Muscle layer of colon (tissue), 2 donors: ENCODE data around the gene LRMDA.

Experiments
- H3K27ac ChIP-seq: one replicate; pipeline ENCODE4 v1.7.0; 2013; ENCODE audit warnings: low read depth, mild to moderate bottlenecking, low read length, moderate library complexity
- H3K27me3 ChIP-seq, 2 donors: one replicate each; pipeline ENCODE4 v1.7.0; 2013; ENCODE audit warnings: low read length in 2 of 2, mild to moderate bottlenecking in 2 of 2; ENCODE audit not compliant: insufficient read depth in 2 of 2, control insufficient read depth in 1 of 2
- H3K36me3 ChIP-seq: one replicate; pipeline ENCODE4 v1.7.0; 2013; ENCODE audit warnings: mild to moderate bottlenecking, low read length; ENCODE audit not compliant: insufficient read depth
- H3K4me1 ChIP-seq: one replicate; pipeline ENCODE4 v1.7.0; 2013; ENCODE audit warnings: mild to moderate bottlenecking, low read length; ENCODE audit not compliant: insufficient read depth
- H3K4me3 ChIP-seq, 2 donors: one replicate each; pipeline ENCODE4 v1.7.0; 2013; ENCODE audit warnings: low read length in 2 of 2, low read depth in 1 of 2, mild to moderate bottlenecking in 1 of 2, moderate library complexity in 1 of 2
- H3K9ac ChIP-seq: one replicate; pipeline ENCODE4 v1.7.0; 2013; ENCODE audit warnings: low read length
- H3K9me3 ChIP-seq: one replicate; pipeline ENCODE4 v1.7.0; 2013; ENCODE audit warnings: mild to moderate bottlenecking, low read length
- donor health status: abdominal sarcoma.
- donor health status: Adenocarcinoma of cecum.

LRMDA gene

GRCh38 chr10:76191336-76191735 is 759.9 kb downstream of the LRMDA start:
- no peak overlapping the region for H3K9ac ChIP-seq
- peaks cover 18% of the 10 kb centered on the region for H3K4me1 ChIP-seq
- H3K27me3 ChIP-seq, result no peaks in the 10 kb centered on the region
- H3K4me3 ChIP-seq, result no peak overlapping the region
- no peaks in the 10 kb centered on the region for H3K9me3 ChIP-seq
- H3K27ac ChIP-seq, result no peak overlapping the region
- no peaks in the 10 kb centered on the region for H3K36me3 ChIP-seq

GRCh38 chr10:76192151-76192550 is 760.7 kb downstream of the LRMDA start:
- no peak overlapping the region for H3K27ac ChIP-seq
- no peak overlapping the region for H3K4me3 ChIP-seq
- H3K36me3 ChIP-seq, result no peaks in the 10 kb centered on the region
- H3K9me3 ChIP-seq, result no peaks in the 10 kb centered on the region
- H3K9ac ChIP-seq, result no peak overlapping the region
- H3K4me1 ChIP-seq, result peaks cover 18% of the 10 kb centered on the region
- no peaks in the 10 kb centered on the region for H3K27me3 ChIP-seq

- no peaks in the 10 kb centered on the region for H3K9me3 ChIP-seq
- H3K9ac ChIP-seq, result no peak overlapping the region
- H3K36me3 ChIP-seq, result no peaks in the 10 kb centered on the region
- H3K4me1 ChIP-seq, result peaks cover 18% of the 10 kb centered on the region
- no peak overlapping the region for H3K27ac ChIP-seq
- no peaks in the 10 kb centered on the region for H3K27me3 ChIP-seq
- no peak overlapping the region for H3K4me3 ChIP-seq
Observed at GRCh38 chr10:76192694-76193320, 761.4 kb downstream of the LRMDA start.

- Histone ChIP-seq H3K9ac (no peak overlapping the region), H3K9me3 (no peaks in the 10 kb centered on the region), H3K36me3 (no peaks in the 10 kb centered on the region), H3K27me3 (no peaks in the 10 kb centered on the region), H3K4me1 (peaks cover 18% of the 10 kb centered on the region), H3K4me3 (no peak overlapping the region), H3K27ac (no peak overlapping the region)
Observed at GRCh38 chr10:76195654-76196390, 764.4 kb downstream of the LRMDA start.

- H3K9ac ChIP-seq, result no peak overlapping the region
- no peaks in the 10 kb centered on the region for H3K36me3 ChIP-seq
- H3K27ac ChIP-seq, result no peak overlapping the region
- H3K4me3 ChIP-seq, result no peak overlapping the region
- H3K4me1 ChIP-seq, result peaks cover 18% of the 10 kb centered on the region
- H3K27me3 ChIP-seq, result no peaks in the 10 kb centered on the region
- H3K9me3 ChIP-seq, result no peaks in the 10 kb centered on the region
Observed at GRCh38 chr10:76197293-76197692, 765.9 kb downstream of the LRMDA start.

- no peak overlapping the region for H3K9ac ChIP-seq
- H3K4me3 ChIP-seq, result no peak overlapping the region
- no peaks in the 10 kb centered on the region for H3K9me3 ChIP-seq
- peaks cover 9% of the 10 kb centered on the region for H3K4me1 ChIP-seq
- H3K36me3 ChIP-seq, result no peaks in the 10 kb centered on the region
- no peak overlapping the region for H3K27ac ChIP-seq
- no peaks in the 10 kb centered on the region for H3K27me3 ChIP-seq
Observed at GRCh38 chr10:76198287-76199035, 767.0 kb downstream of the LRMDA start.

- H3K27me3 ChIP-seq, result no peaks in the 10 kb centered on the region
- H3K27ac ChIP-seq, result no peak overlapping the region
- H3K36me3 ChIP-seq, result no peaks in the 10 kb centered on the region
Observed at GRCh38 chr10:76201962-76202361, 770.5 kb downstream of the LRMDA start.

GRCh38 chr10:76202777-76203176 is 771.4 kb downstream of the LRMDA start:
- no peaks in the 10 kb centered on the region for H3K36me3 ChIP-seq
- no peaks in the 10 kb centered on the region for H3K9me3 ChIP-seq
- no peak overlapping the region for H3K4me3 ChIP-seq
- no peaks in the 10 kb centered on the region for H3K4me1 ChIP-seq
- no peaks in the 10 kb centered on the region for H3K27me3 ChIP-seq
- no peak overlapping the region for H3K9ac ChIP-seq
- H3K27ac ChIP-seq, result no peak overlapping the region

More at GRCh38 chr10:76201962-76202361, 770.5 kb downstream of the LRMDA start:
- Histone ChIP-seq H3K9ac (no peak overlapping the region), H3K4me1 (no peaks in the 10 kb centered on the region), H3K9me3 (no peaks in the 10 kb centered on the region), H3K4me3 (no peak overlapping the region)

- Histone ChIP-seq H3K9ac (no peak overlapping the region), H3K4me3 (no peak overlapping the region), H3K9me3 (no peaks in the 10 kb centered on the region), H3K27ac (no peak overlapping the region), H3K27me3 (no peaks in the 10 kb centered on the region), H3K36me3 (no peaks in the 10 kb centered on the region), H3K4me1 (no peaks in the 10 kb centered on the region)
Observed at GRCh38 chr10:76205361-76205760, 773.9 kb downstream of the LRMDA start.

GRCh38 chr10:76206797-76207352 is 775.5 kb downstream of the LRMDA start:
- H3K4me3 ChIP-seq, result no peak overlapping the region
- H3K27me3 ChIP-seq, result no peaks in the 10 kb centered on the region
- H3K4me1 ChIP-seq, result no peaks in the 10 kb centered on the region
- H3K36me3 ChIP-seq, result no peaks in the 10 kb centered on the region
- H3K9ac ChIP-seq, result no peak overlapping the region
- H3K9me3 ChIP-seq, result no peaks in the 10 kb centered on the region
- H3K27ac ChIP-seq, result no peak overlapping the region

- Histone ChIP-seq H3K27me3 (no peaks in the 10 kb centered on the region), H3K4me1 (no peaks in the 10 kb centered on the region), H3K27ac (no peak overlapping the region), H3K4me3 (no peak overlapping the region), H3K36me3 (no peaks in the 10 kb centered on the region), H3K9me3 (no peaks in the 10 kb centered on the region), H3K9ac (no peak overlapping the region)
Observed at GRCh38 chr10:76209135-76209534, 777.7 kb downstream of the LRMDA start.
